HG02642 (cell line): ENCODE measurements around the gene PRELID1.

Experiments
- ATAC-seq: cut with Tn5 transposase; IDR thresholded peaks from one replicate; pipeline ENCODE4 v1.9.1; 2021; ENCODE audit warnings: mild to moderate bottlenecking; ENCODE audit not compliant: unreplicated experiment, poor library complexity

Gene PRELID1

GRCh38 chr5:177311723-177312648, 8.4 kb downstream of the PRELID1 start, which contains the start of gene MXD3:
Gene MXD3 (minus strand): TSS chr5:177311898. CDS start chr5:177311830, 68 bp downstream.
- ATAC-seq: peak; percentile 77

- peak; percentile 4 for ATAC-seq
Observed at GRCh38 chr5:177312649-177313181, 9.1 kb downstream of the PRELID1 start.

GRCh38 chr5:177313561-177314259, 10.1 kb downstream of the PRELID1 start:
- ATAC-seq: no peak

GRCh38 chr5:177314376-177315342, 11.1 kb downstream of the PRELID1 start:
- ATAC-seq: no peak

GRCh38 chr5:177315411-177315810, 11.8 kb downstream of the PRELID1 start:
- no peak for ATAC-seq

- no peak for ATAC-seq
Observed at GRCh38 chr5:177316005-177316404, 12.4 kb downstream of the PRELID1 start.

- no peak for ATAC-seq
Observed at GRCh38 chr5:177317959-177318377, 14.4 kb downstream of the PRELID1 start.

- no peak for ATAC-seq
Observed at GRCh38 chr5:177319913-177320588, 16.5 kb downstream of the PRELID1 start.

GRCh38 chr5:177320879-177321278, 17.3 kb downstream of the PRELID1 start:
- ATAC-seq: no peak

- no peak for ATAC-seq
Observed at GRCh38 chr5:177325868-177326381, 22.3 kb downstream of the PRELID1 start.

GRCh38 chr5:177327539-177328522, 24.2 kb downstream of the PRELID1 start:
- ATAC-seq: no peak

GRCh38 chr5:177328545-177329231, 25.1 kb downstream of the PRELID1 start:
- ATAC-seq: no peak

GRCh38 chr5:177329883-177330282, 26.3 kb downstream of the PRELID1 start:
- ATAC-seq: no peak

- ATAC-seq: no peak
Observed at GRCh38 chr5:177330991-177331842, 27.6 kb downstream of the PRELID1 start.

GRCh38 chr5:177332031-177332895, 28.7 kb downstream of the PRELID1 start:
- no peak for ATAC-seq

- ATAC-seq: no peak
Observed at GRCh38 chr5:177332896-177333260, 29.3 kb downstream of the PRELID1 start.
